CD4-positive, alpha-beta memory T cell (primary cell): ENCODE results near the gene VWA1. TPM values are rescaled to one million over a fixed set of nuclear protein-coding genes. Genes with fewer than 3 reads are reported as not detected.

Experiments
- CTCF ChIA-PET: fragments of 350-600 bp; sonication (Branson Sonifier 250); formaldehyde crosslinking; loops from one replicate; lab custom pipeline; 2021; ENCODE audit warnings: inconsistent platforms; ENCODE audit not compliant: partially characterized antibody; lab: Charles Lee
- POLR2A ChIA-PET: fragments of 350-600 bp; sonication (Branson Sonifier 250); formaldehyde crosslinking; loops from one replicate; lab custom pipeline; 2021; ENCODE audit not compliant: partially characterized antibody; lab: Charles Lee
- DNase-seq, 5 donors: peaks; one replicate each; pipeline versions ENCODE4 v3.0.0 to v3.0.0-alpha.2; 2020 to 2022; ENCODE audit warnings: mixed read lengths in 1 of 5
- H3K27ac ChIP-seq: one replicate; pipeline ENCODE4 v1.7.0; 2013; ENCODE audit warnings: low read depth, low read length
- H3K27me3 ChIP-seq: 2 replicates; pipeline ENCODE4 v1.7.0; 2013; ENCODE audit warnings: mild to moderate bottlenecking, low read length, moderate library complexity; ENCODE audit not compliant: insufficient read depth
- H3K36me3 ChIP-seq: 2 replicates; pipeline ENCODE4 v1.7.0; 2013; ENCODE audit warnings: mild to moderate bottlenecking, low read length, moderate library complexity; ENCODE audit not compliant: insufficient read depth
- H3K4me1 ChIP-seq: 2 replicates; pipeline ENCODE4 v1.7.0; 2013; ENCODE audit warnings: mild to moderate bottlenecking, low read length, moderate library complexity; ENCODE audit not compliant: insufficient read depth
- H3K4me3 ChIP-seq, 2 donors: one replicate each; pipeline ENCODE4 v1.7.0; 2013; ENCODE audit warnings: low read length in 2 of 2, mild to moderate bottlenecking in 1 of 2
- H3K9me3 ChIP-seq, 2 donors: one replicate each; pipeline ENCODE4 v1.7.0; 2013; ENCODE audit warnings: low read length in 2 of 2, control low read depth in 1 of 2; ENCODE audit not compliant: control insufficient read depth in 1 of 2
- H3K27ac Mint-ChIP-seq, 7 donors: one replicate each; pipeline ENCODE4 v1.8.0; 2020 to 2021; ENCODE audit warnings: mixed read lengths in 7 of 7, mild to moderate bottlenecking in 6 of 7, inconsistent platforms in 3 of 7, moderate library complexity in 3 of 7
- H3K27me3 Mint-ChIP-seq, 2 donors: one replicate each; pipeline ENCODE4 v1.8.0; 2020 to 2021; ENCODE audit warnings: mixed read lengths in 2 of 2
- H3K36me3 Mint-ChIP-seq, 2 donors: one replicate each; pipeline ENCODE4 v1.8.0; 2020 to 2021; ENCODE audit warnings: mixed read lengths in 2 of 2, inconsistent platforms in 1 of 2, mild to moderate bottlenecking in 1 of 2
- H3K4me1 Mint-ChIP-seq, 4 donors: one replicate each; pipeline ENCODE4 v1.8.0; 2020 to 2021; ENCODE audit warnings: mixed read lengths in 4 of 4, mild to moderate bottlenecking in 1 of 4
- H3K4me3 Mint-ChIP-seq, 8 donors: one replicate each; pipeline ENCODE4 v1.8.0; 2020 to 2021; ENCODE audit warnings: mixed read lengths in 8 of 8, mild to moderate bottlenecking in 7 of 8, moderate library complexity in 6 of 8, inconsistent platforms in 3 of 8
- H3K9me3 Mint-ChIP-seq, 8 donors: one replicate each; pipeline ENCODE4 v1.8.0; 2020 to 2021; ENCODE audit warnings: mixed read lengths in 8 of 8, mild to moderate bottlenecking in 5 of 8, inconsistent platforms in 3 of 8, moderate library complexity in 1 of 8
- intact Hi-C: fragments of 100-400 bp; cut with micrococcal nuclease; formaldehyde crosslinking; loops from one replicate; pipeline ENCODE4 v1.15.1; 2023
- polyA plus RNA-seq, 2 donors: library from polyadenylated mRNA; unstranded; fragments of 300-500 nt; fragmentation: Illumina TruSeq; gene quantifications; one replicate each; pipeline ENCODE4 v1.2.3, GENCODE V29; 2021
- total RNA-seq, 2 experiments: library from RNA; stranded (reverse); gene quantifications; one replicate each; pipeline ENCODE4 v1.2.3, GENCODE V29; 2021

VWA1 gene
- total and polyA plus RNA-seq, 4 experiments from 2014 or later = not detected

DNA sequence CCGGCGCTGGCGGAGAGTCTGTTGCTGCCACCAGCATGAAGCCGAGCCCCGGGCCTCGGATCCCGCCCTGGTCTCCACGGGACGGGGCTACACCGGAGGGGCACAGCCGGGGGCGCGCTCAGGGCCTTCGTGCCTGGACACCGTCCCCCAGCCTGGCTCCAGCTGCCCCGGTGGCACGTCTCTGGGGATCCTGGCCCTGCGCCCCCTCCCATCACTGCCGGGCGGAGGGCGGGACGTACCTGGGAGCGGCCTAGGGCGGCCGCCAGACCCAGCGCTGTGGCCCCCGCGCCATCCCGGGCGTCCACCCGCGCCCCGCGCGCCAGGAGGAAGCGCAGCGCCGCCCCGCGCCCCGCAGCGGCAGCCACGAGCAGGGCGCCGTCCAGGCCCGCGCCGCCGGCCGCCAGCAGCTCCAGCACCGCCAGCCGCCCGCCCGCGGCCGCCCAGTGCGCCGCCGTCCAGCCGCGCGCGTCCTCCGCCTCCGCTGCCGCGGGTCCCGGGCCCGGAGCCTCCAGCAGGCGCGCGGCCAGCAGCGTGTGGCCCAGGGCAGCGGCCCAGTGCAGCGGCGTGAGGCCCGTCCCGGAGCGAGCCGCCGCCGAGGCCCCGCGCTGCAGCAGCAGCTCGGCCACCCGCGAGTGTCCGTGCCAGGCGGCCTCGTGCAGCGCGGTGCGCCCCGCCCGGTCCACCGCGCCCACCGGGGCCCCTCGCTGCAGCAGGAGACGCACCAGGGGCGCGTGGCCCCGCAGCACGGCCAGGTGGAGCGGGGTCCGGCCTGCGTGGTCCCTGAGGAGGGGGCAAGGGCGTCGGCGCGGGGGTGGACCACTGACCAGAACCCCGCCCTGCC lies 15.5 kb upstream of the VWA1 start:
- ChIA-PET POLR2A (no interaction called here), CTCF (no interaction called here)
- no peak overlapping the region for H3K27ac Mint-ChIP-seq
- H3K9me3 ChIP-seq = no peaks in the 10 kb centered on the region
- H3K27me3 ChIP-seq = no peaks in the 10 kb centered on the region
- no peaks in the 10 kb centered on the region for H3K36me3 Mint-ChIP-seq
- H3K9me3 Mint-ChIP-seq = no peaks in the 10 kb centered on the region
- no peak overlapping the region for H3K4me3 ChIP-seq
- intact Hi-C loops = no loop called here
- DNase-seq = peak in 1 of 5 donors; percentile 17
- peaks cover 13 to 15% of the 10 kb centered on the region in 2 donors for H3K27me3 Mint-ChIP-seq
- no peaks in the 10 kb centered on the region for H3K36me3 ChIP-seq
- no peak overlapping the region for H3K4me3 Mint-ChIP-seq
- H3K4me1 ChIP-seq = no peaks in the 10 kb centered on the region
- H3K27ac ChIP-seq = no peak overlapping the region
- peaks cover 0 to 8% (median under 1%) of the 10 kb centered on the region in 4 donors for H3K4me1 Mint-ChIP-seq

DNA sequence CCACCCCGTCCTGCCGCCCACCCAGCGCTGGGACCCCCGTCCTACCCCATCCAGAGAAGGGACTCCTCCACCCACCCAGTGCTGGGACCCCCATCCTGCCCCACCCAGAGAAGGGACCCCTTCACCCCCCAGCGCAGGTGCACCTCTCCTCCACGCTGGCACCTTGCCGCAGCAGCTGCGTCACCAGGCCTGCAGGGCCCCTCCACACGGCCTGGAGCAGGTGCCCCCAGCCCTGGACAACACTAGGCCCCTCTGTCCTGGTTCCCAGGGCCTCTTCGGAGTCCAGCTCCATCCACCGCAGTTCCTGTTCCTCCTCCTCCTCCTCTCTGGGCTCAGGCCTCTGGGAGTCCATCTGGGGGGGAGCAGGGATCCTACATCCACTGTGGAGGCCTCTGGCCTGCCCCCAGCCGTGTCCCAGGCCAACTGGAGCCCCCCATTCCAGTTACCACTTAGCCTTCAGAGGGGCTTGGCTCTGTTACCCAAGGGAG lies 14.8 kb upstream of the VWA1 start:
- Mint-ChIP-seq H3K4me1 (peaks cover 0 to 8% (median under 1%) of the 10 kb centered on the region in 4 donors), H3K27ac (no peak overlapping the region), H3K27me3 (peaks cover 13 to 17% of the 10 kb centered on the region in 2 donors), H3K9me3 (no peaks in the 10 kb centered on the region), H3K36me3 (no peaks in the 10 kb centered on the region), H3K4me3 (no peak overlapping the region)
- ChIA-PET POLR2A (no interaction called here), CTCF (no interaction called here)
- Histone ChIP-seq H3K9me3 (no peaks in the 10 kb centered on the region), H3K27ac (no peak overlapping the region), H3K27me3 (no peaks in the 10 kb centered on the region), H3K4me3 (no peak overlapping the region), H3K4me1 (no peaks in the 10 kb centered on the region), H3K36me3 (no peaks in the 10 kb centered on the region)
- peak in 1 of 5 donors; percentile 15 for DNase-seq
- intact Hi-C loops = no loop called here

DNA sequence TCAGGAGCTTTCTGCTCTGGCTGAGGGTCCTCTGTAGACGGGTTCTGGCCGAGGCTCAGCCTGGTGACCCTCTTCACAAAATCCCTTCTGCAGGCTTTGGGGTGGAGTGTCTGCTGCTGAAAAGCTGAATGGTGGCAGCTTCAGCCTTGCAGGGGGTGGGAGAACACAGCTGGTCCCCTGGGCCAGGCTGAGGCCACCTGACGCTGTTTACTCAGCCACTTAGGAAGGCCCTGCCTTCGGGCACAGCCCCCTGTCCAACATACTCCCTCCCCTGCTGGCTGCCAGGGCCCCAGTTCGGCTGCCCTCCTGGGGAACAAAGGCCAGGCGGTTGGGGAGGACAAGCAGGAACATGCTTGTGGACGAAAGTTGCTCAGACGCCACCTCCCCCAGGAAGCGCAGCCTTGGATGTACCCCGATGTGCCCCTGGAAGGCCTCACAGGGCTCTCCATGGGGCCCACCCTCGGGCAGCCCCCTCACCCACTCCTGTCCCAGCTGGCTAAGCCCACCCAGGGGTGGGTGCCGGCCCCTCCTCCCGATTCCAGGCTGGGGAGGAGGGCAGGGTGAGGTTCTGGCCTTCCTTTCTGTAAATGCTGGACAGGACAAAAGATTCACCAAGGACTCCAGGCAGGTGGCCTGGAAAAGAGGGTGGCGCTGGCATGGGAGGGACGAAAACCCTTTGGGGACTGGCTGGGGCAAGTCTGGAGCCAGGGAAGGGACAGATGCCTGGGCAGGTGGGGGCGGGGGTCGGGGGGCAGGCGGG lies 14.2 kb upstream of the VWA1 start, which contains the start of gene ANKRD65:
Gene ANKRD65, minus strand, starts transcription at position 130 of the 760 bp plus-strand sequence. CDS start 271 bp downstream, outside the sequence.
- Histone ChIP-seq H3K9me3 (no peaks in the 10 kb centered on the region), H3K4me3 (no peak within 1 kb of the TSS), H3K27me3 (no peaks in the 10 kb centered on the region), H3K4me1 (no peaks in the 10 kb centered on the region), H3K27ac (no peak within 1 kb of the TSS), H3K36me3 (no peaks in the 10 kb centered on the region)
- peak in 1 of 5 donors; percentile 3 for DNase-seq
- no peak within 1 kb of the TSS for H3K27ac Mint-ChIP-seq
- peaks cover 14 to 19% of the 10 kb centered on the region in 2 donors for H3K27me3 Mint-ChIP-seq
- POLR2A ChIA-PET = no interaction called here
- intact Hi-C loops = no loop called here
- CTCF ChIA-PET = no interaction called here
- no peak within 1 kb of the TSS for H3K4me3 Mint-ChIP-seq
- no peaks in the 10 kb centered on the region for H3K9me3 Mint-ChIP-seq
- no peaks in the 10 kb centered on the region for H3K36me3 Mint-ChIP-seq
- peaks cover 0 to 8% (median under 1%) of the 10 kb centered on the region in 4 donors for H3K4me1 Mint-ChIP-seq

DNA sequence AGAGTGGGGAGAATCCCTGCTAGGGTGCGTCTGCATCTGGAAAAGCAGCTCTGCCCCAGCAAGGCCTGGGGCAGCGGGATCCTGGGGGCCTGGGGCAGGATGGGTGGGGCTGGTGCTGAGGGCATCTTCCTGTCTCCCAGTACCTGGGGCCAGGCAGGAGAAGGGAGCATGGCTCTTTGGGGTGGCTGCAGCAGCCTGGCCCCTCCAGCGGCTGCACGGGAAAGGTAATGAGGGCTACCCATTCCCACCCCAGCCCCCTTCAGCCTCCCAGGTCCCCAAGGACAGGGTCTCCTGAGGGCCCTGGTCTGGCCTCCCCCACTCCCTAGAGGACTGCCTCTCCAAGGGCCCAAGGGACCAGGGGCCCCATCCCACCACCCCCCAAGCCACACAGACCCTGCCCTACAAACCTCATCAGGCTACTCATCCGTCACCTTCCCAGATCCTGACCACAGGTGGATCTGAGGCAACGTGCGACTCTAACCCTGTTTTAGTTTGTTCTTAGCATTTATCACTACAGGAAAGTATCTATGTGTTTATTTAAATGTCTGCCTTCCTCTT lies 13.5 kb upstream of the VWA1 start:
- POLR2A ChIA-PET = no interaction called here
- H3K4me3 ChIP-seq = no peak overlapping the region
- no peaks in the 10 kb centered on the region for H3K9me3 ChIP-seq
- no peaks in the 10 kb centered on the region for H3K36me3 ChIP-seq
- H3K4me3 Mint-ChIP-seq = no peak overlapping the region
- no peaks in the 10 kb centered on the region for H3K4me1 ChIP-seq
- H3K27me3 Mint-ChIP-seq = peaks cover 16 to 19% of the 10 kb centered on the region in 2 donors
- DNase-seq = peak in 1 of 5 donors; percentile 14
- CTCF ChIA-PET = no interaction called here
- H3K27ac ChIP-seq = no peak overlapping the region
- intact Hi-C loops = no loop called here
- H3K4me1 Mint-ChIP-seq = peaks cover 0 to 8% (median under 1%) of the 10 kb centered on the region in 4 donors
- H3K9me3 Mint-ChIP-seq = no peaks in the 10 kb centered on the region
- no peak overlapping the region for H3K27ac Mint-ChIP-seq
- no peaks in the 10 kb centered on the region for H3K36me3 Mint-ChIP-seq
- H3K27me3 ChIP-seq = no peaks in the 10 kb centered on the region

DNA sequence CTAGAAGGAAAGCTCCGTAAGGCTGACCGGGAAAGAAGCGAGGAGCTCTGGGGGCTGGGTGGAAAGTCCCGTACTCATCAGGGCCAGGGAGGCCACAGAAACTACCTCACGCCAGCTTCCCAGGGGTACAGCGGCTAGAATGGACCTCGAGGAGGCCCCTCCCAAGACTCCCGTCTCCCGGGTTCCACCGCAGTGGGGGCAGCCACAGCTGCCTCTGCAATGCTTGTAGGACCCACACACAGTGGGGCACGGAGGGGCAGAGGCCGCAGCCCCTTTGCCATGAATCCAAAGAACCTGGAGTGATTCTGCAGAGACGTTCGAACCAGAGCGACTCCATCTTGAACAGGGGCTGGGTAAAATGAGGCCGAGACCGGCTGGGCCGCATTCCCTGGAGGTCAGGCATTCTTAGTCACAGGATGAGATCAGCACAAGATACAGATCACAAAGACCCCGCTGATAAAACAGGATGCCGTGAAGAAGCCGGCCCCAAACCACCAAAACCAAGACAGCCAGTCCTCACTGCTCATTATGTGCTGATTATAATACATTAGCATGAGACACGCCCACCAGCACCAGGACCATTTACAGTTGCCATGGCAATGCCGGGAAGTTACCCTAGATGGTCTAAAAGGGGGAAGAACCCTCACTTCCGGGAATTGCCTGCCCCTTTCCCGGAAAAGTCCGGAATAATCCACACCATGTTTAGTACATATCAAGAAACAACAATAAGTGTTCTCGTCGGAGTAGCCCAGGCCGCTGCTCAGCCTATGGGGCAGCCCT lies 12.8 kb upstream of the VWA1 start:
- intact Hi-C loops = no loop called here
- H3K27me3 ChIP-seq = no peaks in the 10 kb centered on the region
- peak overlapping the region in 1 of 8 donors; percentile 6 for H3K4me3 Mint-ChIP-seq
- H3K9me3 ChIP-seq = no peaks in the 10 kb centered on the region
- no peak overlapping the region for H3K4me3 ChIP-seq
- no peaks in the 10 kb centered on the region for H3K9me3 Mint-ChIP-seq
- H3K36me3 Mint-ChIP-seq = no peaks in the 10 kb centered on the region
- H3K27ac Mint-ChIP-seq = no peak overlapping the region
- CTCF ChIA-PET = no interaction called here
- DNase-seq = peak in 1 of 5 donors; percentile 26
- no peaks in the 10 kb centered on the region for H3K4me1 ChIP-seq
- peaks cover 16 to 19% of the 10 kb centered on the region in 2 donors for H3K27me3 Mint-ChIP-seq
- H3K27ac ChIP-seq = no peak overlapping the region
- no peaks in the 10 kb centered on the region for H3K36me3 ChIP-seq
- H3K4me1 Mint-ChIP-seq = peaks cover 0 to 8% (median under 1%) of the 10 kb centered on the region in 4 donors
- POLR2A ChIA-PET = no interaction called here

DNA sequence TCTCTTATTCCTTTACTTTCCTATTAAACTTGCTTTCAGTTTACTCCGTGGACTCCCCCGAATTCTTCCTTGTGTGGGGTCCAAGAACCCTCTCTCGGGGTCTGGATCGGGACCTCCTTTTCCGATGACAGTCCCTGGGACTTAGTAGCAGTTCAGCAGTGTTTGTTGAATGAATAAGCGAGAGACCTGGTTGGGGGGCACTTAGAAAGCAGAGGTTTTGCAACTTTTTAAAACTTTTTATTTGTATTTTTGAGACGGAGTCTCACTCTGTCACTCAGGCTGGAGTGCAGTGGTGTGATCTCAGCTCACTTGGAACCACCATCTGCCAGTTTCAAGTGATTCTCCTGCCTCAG lies 12.3 kb upstream of the VWA1 start:
- peaks cover 0 to 6% (median 0%) of the 10 kb centered on the region in 4 donors for H3K4me1 Mint-ChIP-seq
- H3K36me3 Mint-ChIP-seq = no peaks in the 10 kb centered on the region
- H3K4me3 Mint-ChIP-seq = no peak overlapping the region
- CTCF ChIA-PET = no interaction called here
- no peak overlapping the region for H3K27ac Mint-ChIP-seq
- no peaks in the 10 kb centered on the region for H3K9me3 Mint-ChIP-seq
- Histone ChIP-seq H3K4me3 (no peak overlapping the region), H3K36me3 (no peaks in the 10 kb centered on the region), H3K27ac (no peak overlapping the region), H3K9me3 (no peaks in the 10 kb centered on the region), H3K27me3 (no peaks in the 10 kb centered on the region), H3K4me1 (no peaks in the 10 kb centered on the region)
- intact Hi-C loops = no loop called here
- DNase-seq = no peak
- peaks cover 15 to 19% of the 10 kb centered on the region in 2 donors for H3K27me3 Mint-ChIP-seq
- POLR2A ChIA-PET = no interaction called here
